ENCODE results near the gene RTF1.
"Not testable (repeated sequence)": the region's sequence is repeated elsewhere in the genome, so short reads cannot be mapped to it uniquely, and the experiment has no call there.

The RTF1 gene

GRCh38 chr15:41416742-41417417, at the start of gene RTF1:
Gene RTF1, plus strand, starts transcription at chr15:41417095. Its CDS starts 21 bp downstream, at chr15:41417116.
- Histone ChIP-seq H3K27ac (ENCODE audit: low read depth in 2 of 2, low read length in 2 of 2) (peak within 1 kb of the TSS; percentile 79 to 87), H3K9me3 (ENCODE audit: control insufficient read depth in 2 of 2, low read length in 2 of 2) (no peaks in the 10 kb centered on the region), H3K4me1 (ENCODE audit: control insufficient read depth in 2 of 2, insufficient read depth in 2 of 2, low read length in 2 of 2) (peaks cover 7 to 9% of the 10 kb centered on the region in 2 donors), H3K9ac (ENCODE audit: low read depth in 1 of 2, low read length in 2 of 2) (peak within 1 kb of the TSS; percentile 86 to 93), H3K27me3 (ENCODE audit: control insufficient read depth in 2 of 2, insufficient read depth in 2 of 2, low read length in 2 of 2) (no peaks in the 10 kb centered on the region), H3K36me3 (ENCODE audit: control insufficient read depth in 2 of 2, insufficient read depth in 2 of 2, low read length in 2 of 2) (no peaks in the 10 kb centered on the region), H3K4me3 (ENCODE audit: low read length in 2 of 2) (peak within 1 kb of the TSS; percentile 79 to 93)

- Histone ChIP-seq H3K27ac (ENCODE audit: low read depth in 2 of 2, low read length in 2 of 2) (no peak overlapping the region), H3K36me3 (ENCODE audit: control insufficient read depth in 2 of 2, insufficient read depth in 2 of 2, low read length in 2 of 2) (peaks cover 2 to 12% of the 10 kb centered on the region in 2 donors), H3K4me1 (ENCODE audit: control insufficient read depth in 2 of 2, insufficient read depth in 2 of 2, low read length in 2 of 2) (no peaks in the 10 kb centered on the region), H3K4me3 (ENCODE audit: low read length in 2 of 2) (no peak overlapping the region), H3K9ac (ENCODE audit: low read depth in 1 of 2, low read length in 2 of 2) (no peak overlapping the region), H3K27me3 (ENCODE audit: control insufficient read depth in 2 of 2, insufficient read depth in 2 of 2, low read length in 2 of 2) (no peaks in the 10 kb centered on the region), H3K9me3 (ENCODE audit: control insufficient read depth in 2 of 2, low read length in 2 of 2) (no peaks in the 10 kb centered on the region)
Observed at GRCh38 chr15:41367418-41367817, 49.5 kb upstream of the RTF1 start.

- H3K9ac ChIP-seq (ENCODE audit: low read depth in 1 of 2, low read length in 2 of 2): no peak overlapping the region
- H3K9me3 ChIP-seq (ENCODE audit: control insufficient read depth in 2 of 2, low read length in 2 of 2): no peaks in the 10 kb centered on the region
- no peak overlapping the region for H3K27ac ChIP-seq (ENCODE audit: low read depth in 2 of 2, low read length in 2 of 2)
- H3K4me3 ChIP-seq (ENCODE audit: low read length in 2 of 2): no peak overlapping the region
- no peaks in the 10 kb centered on the region for H3K4me1 ChIP-seq (ENCODE audit: control insufficient read depth in 2 of 2, insufficient read depth in 2 of 2, low read length in 2 of 2)
- peaks cover 3 to 4% of the 10 kb centered on the region in 2 donors for H3K36me3 ChIP-seq (ENCODE audit: control insufficient read depth in 2 of 2, insufficient read depth in 2 of 2, low read length in 2 of 2)
- H3K27me3 ChIP-seq (ENCODE audit: control insufficient read depth in 2 of 2, insufficient read depth in 2 of 2, low read length in 2 of 2): no peaks in the 10 kb centered on the region
Observed at GRCh38 chr15:41377978-41378377, 38.9 kb upstream of the RTF1 start.

DNA sequence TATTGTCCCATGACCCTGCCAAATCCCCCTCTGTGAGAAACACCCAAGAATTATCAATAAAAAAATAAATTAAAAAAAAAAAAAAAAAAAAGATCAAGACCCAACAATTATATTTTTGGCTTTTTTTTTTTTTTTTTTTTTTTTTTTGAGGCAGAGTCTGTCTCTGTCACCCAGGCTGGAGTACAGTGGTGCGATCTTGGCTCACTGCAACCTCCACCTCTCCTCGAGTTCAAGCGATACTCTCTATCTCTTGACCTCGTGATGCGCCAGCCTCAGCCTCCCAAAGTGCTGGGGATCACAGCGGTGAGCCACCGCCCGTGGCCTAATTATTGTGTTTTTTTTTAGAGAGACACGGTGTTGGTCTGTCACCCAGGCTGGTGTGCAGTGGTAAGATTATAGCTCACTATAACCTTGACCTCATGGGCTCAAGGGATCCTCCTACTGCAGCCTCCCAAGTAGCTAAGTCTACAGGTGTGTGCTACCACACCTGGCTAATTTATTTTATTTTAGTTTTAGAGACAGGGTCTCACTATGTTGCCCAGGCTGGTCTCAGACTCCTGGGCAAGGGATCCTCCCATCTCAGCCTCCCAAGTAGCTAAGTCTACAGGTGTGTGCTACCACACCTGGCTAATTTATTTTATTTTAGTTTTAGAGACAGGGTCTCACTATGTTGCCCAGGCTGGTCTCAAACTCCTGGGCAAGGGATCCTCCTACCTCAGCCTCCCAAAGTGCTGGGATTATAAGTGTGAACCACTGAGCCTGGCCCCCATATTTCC, 32.7 kb upstream of the RTF1 start:
- not testable (repeated sequence) for H3K27ac ChIP-seq (ENCODE audit: low read depth in 2 of 2, low read length in 2 of 2); H3K27me3 ChIP-seq (ENCODE audit: control insufficient read depth in 2 of 2, insufficient read depth in 2 of 2, low read length in 2 of 2); H3K9me3 ChIP-seq (ENCODE audit: control insufficient read depth in 2 of 2, low read length in 2 of 2); H3K4me1 ChIP-seq (ENCODE audit: control insufficient read depth in 2 of 2, insufficient read depth in 2 of 2, low read length in 2 of 2); H3K4me3 ChIP-seq (ENCODE audit: low read length in 2 of 2); H3K9ac ChIP-seq (ENCODE audit: low read depth in 1 of 2, low read length in 2 of 2)
- H3K36me3 ChIP-seq (ENCODE audit: control insufficient read depth in 2 of 2, insufficient read depth in 2 of 2, low read length in 2 of 2): peaks cover 5 to 10% of the 10 kb centered on the region in 2 donors

GRCh38 chr15:41387646-41388045, 29.2 kb upstream of the RTF1 start:
- Histone ChIP-seq H3K4me3 (ENCODE audit: low read length in 2 of 2) (no peak overlapping the region), H3K9me3 (ENCODE audit: control insufficient read depth in 2 of 2, low read length in 2 of 2) (no peaks in the 10 kb centered on the region), H3K27me3 (ENCODE audit: control insufficient read depth in 2 of 2, insufficient read depth in 2 of 2, low read length in 2 of 2) (no peaks in the 10 kb centered on the region), H3K27ac (ENCODE audit: low read depth in 2 of 2, low read length in 2 of 2) (no peak overlapping the region), H3K9ac (ENCODE audit: low read depth in 1 of 2, low read length in 2 of 2) (no peak overlapping the region), H3K4me1 (ENCODE audit: control insufficient read depth in 2 of 2, insufficient read depth in 2 of 2, low read length in 2 of 2) (no peaks in the 10 kb centered on the region), H3K36me3 (ENCODE audit: control insufficient read depth in 2 of 2, insufficient read depth in 2 of 2, low read length in 2 of 2) (peaks cover 6 to 8% of the 10 kb centered on the region in 2 donors)

DNA sequence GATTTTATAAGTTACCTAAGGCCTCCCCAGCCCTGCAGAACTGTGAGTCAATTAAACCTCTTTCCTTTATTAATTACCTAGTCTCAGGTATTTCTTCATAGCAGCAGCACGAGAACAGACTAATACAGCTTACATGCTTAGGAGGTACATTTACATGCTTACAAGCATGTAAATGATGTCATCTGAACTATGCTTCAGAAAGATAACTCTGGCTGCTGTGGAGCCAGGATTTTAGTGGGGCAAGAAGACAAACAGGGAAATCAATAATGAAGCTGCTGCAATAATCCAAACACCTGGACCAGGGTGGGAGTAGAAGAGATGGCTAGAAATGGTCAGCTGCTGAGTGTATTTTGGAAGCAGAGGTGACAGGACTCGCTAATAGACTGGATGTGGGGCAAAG, 24.2 kb upstream of the RTF1 start:
- Histone ChIP-seq H3K27ac (ENCODE audit: low read depth in 2 of 2, low read length in 2 of 2) (no peak overlapping the region), H3K27me3 (ENCODE audit: control insufficient read depth in 2 of 2, insufficient read depth in 2 of 2, low read length in 2 of 2) (no peaks in the 10 kb centered on the region), H3K36me3 (ENCODE audit: control insufficient read depth in 2 of 2, insufficient read depth in 2 of 2, low read length in 2 of 2) (peaks cover 12 to 22% of the 10 kb centered on the region in 2 donors), H3K9me3 (ENCODE audit: control insufficient read depth in 2 of 2, low read length in 2 of 2) (no peaks in the 10 kb centered on the region), H3K4me1 (ENCODE audit: control insufficient read depth in 2 of 2, insufficient read depth in 2 of 2, low read length in 2 of 2) (no peaks in the 10 kb centered on the region), H3K4me3 (ENCODE audit: low read length in 2 of 2) (no peak overlapping the region), H3K9ac (ENCODE audit: low read depth in 1 of 2, low read length in 2 of 2) (no peak overlapping the region)

- no peak overlapping the region for H3K9ac ChIP-seq (ENCODE audit: low read depth in 1 of 2, low read length in 2 of 2)
- no peak overlapping the region for H3K27ac ChIP-seq (ENCODE audit: low read depth in 2 of 2, low read length in 2 of 2)
- peaks cover 12 to 22% of the 10 kb centered on the region in 2 donors for H3K36me3 ChIP-seq (ENCODE audit: control insufficient read depth in 2 of 2, insufficient read depth in 2 of 2, low read length in 2 of 2)
Observed at GRCh38 chr15:41394924-41395323, 22.0 kb upstream of the RTF1 start.

GRCh38 chr15:41396111-41396510, 20.8 kb upstream of the RTF1 start:
- H3K27me3 ChIP-seq (ENCODE audit: control insufficient read depth in 2 of 2, insufficient read depth in 2 of 2, low read length in 2 of 2): no peaks in the 10 kb centered on the region
- H3K4me1 ChIP-seq (ENCODE audit: control insufficient read depth in 2 of 2, insufficient read depth in 2 of 2, low read length in 2 of 2): no peaks in the 10 kb centered on the region
- peaks cover 12 to 22% of the 10 kb centered on the region in 2 donors for H3K36me3 ChIP-seq (ENCODE audit: control insufficient read depth in 2 of 2, insufficient read depth in 2 of 2, low read length in 2 of 2)
- H3K27ac ChIP-seq (ENCODE audit: low read depth in 2 of 2, low read length in 2 of 2): no peak overlapping the region
- H3K4me3 ChIP-seq (ENCODE audit: low read length in 2 of 2): no peak overlapping the region
- no peaks in the 10 kb centered on the region for H3K9me3 ChIP-seq (ENCODE audit: control insufficient read depth in 2 of 2, low read length in 2 of 2)
- H3K9ac ChIP-seq (ENCODE audit: low read depth in 1 of 2, low read length in 2 of 2): no peak overlapping the region

More at GRCh38 chr15:41394924-41395323, 22.0 kb upstream of the RTF1 start:
- Histone ChIP-seq H3K4me3 (ENCODE audit: low read length in 2 of 2) (no peak overlapping the region), H3K4me1 (ENCODE audit: control insufficient read depth in 2 of 2, insufficient read depth in 2 of 2, low read length in 2 of 2) (no peaks in the 10 kb centered on the region), H3K27me3 (ENCODE audit: control insufficient read depth in 2 of 2, insufficient read depth in 2 of 2, low read length in 2 of 2) (no peaks in the 10 kb centered on the region), H3K9me3 (ENCODE audit: control insufficient read depth in 2 of 2, low read length in 2 of 2) (no peaks in the 10 kb centered on the region)

DNA sequence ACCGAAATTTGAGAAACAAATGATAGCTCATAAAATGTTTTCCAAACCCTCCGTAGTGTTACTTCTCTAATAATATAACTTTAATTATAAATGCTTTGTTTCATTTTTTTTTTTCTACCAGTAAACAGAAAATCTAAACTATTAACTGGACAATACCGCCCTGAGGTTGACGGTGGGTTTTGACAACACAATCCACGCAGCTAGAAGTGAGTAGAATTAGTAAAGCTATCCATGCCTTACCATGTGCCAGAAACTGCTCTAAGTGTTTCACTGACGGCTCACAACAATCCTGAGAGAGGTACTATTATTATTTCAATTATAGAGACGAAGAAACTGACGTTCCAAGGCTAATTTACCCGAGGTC, 15.0 kb upstream of the RTF1 start:
- Histone ChIP-seq H3K27ac (ENCODE audit: low read depth in 2 of 2, low read length in 2 of 2) (peak overlapping the region; percentile 88 to 89), H3K36me3 (ENCODE audit: control insufficient read depth in 2 of 2, insufficient read depth in 2 of 2, low read length in 2 of 2) (no peaks in the 10 kb centered on the region), H3K9me3 (ENCODE audit: control insufficient read depth in 2 of 2, low read length in 2 of 2) (no peaks in the 10 kb centered on the region), H3K27me3 (ENCODE audit: control insufficient read depth in 2 of 2, insufficient read depth in 2 of 2, low read length in 2 of 2) (no peaks in the 10 kb centered on the region), H3K9ac (ENCODE audit: low read depth in 1 of 2, low read length in 2 of 2) (peak overlapping the region; percentile 88 to 95), H3K4me3 (ENCODE audit: low read length in 2 of 2) (peak overlapping the region; percentile 86 to 93), H3K4me1 (ENCODE audit: control insufficient read depth in 2 of 2, insufficient read depth in 2 of 2, low read length in 2 of 2) (peaks cover 0 to 3% of the 10 kb centered on the region in 2 donors)

DNA sequence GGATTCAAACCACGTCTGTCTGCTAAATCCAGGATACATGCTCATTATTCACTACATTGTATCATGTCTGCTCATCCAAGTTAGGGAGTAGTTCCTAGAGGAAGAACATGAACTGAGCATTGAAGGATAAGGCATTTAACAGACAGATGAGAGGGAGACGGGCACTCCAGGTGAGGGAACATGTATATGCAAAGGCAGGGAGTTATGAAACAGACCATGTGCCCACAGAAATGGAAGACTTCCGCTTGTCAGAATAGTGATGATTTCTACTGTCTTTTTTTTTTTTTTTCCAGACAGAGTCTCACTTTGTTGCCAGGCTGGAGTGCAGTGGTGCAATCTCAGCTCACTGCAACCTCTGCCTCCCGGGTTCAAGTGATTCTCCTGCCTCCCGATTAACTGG, 9.6 kb upstream of the RTF1 start:
- Histone ChIP-seq H3K4me3 (ENCODE audit: low read length in 2 of 2) (no peak overlapping the region), H3K27ac (ENCODE audit: low read depth in 2 of 2, low read length in 2 of 2) (no peak overlapping the region)

More for the DNA sequence above, 9.6 kb upstream of the RTF1 start:
- Histone ChIP-seq H3K36me3 (ENCODE audit: control insufficient read depth in 2 of 2, insufficient read depth in 2 of 2, low read length in 2 of 2) (no peaks in the 10 kb centered on the region), H3K4me1 (ENCODE audit: control insufficient read depth in 2 of 2, insufficient read depth in 2 of 2, low read length in 2 of 2) (peaks cover 0 to 3% of the 10 kb centered on the region in 2 donors), H3K9ac (ENCODE audit: low read depth in 1 of 2, low read length in 2 of 2) (no peak overlapping the region), H3K27me3 (ENCODE audit: control insufficient read depth in 2 of 2, insufficient read depth in 2 of 2, low read length in 2 of 2) (no peaks in the 10 kb centered on the region), H3K9me3 (ENCODE audit: control insufficient read depth in 2 of 2, low read length in 2 of 2) (no peaks in the 10 kb centered on the region)
